BLaER1 (cell line): ENCODE data around the gene LRRC4C.
"Not testable (repeated sequence)": the region's sequence is repeated elsewhere in the genome, so short reads cannot be mapped to it uniquely, and the experiment has no call there.

Experiments
- H3K27ac ChIP-seq: shearing (Covaris generic); formaldehyde crosslinking; 2 replicates; pipeline ENCODE4 v1.8.1; 2022
- H3K27me3 ChIP-seq: shearing (Covaris generic); formaldehyde crosslinking; 2 replicates; pipeline ENCODE4 v1.8.1; 2022
- H3K36me3 ChIP-seq: shearing (Covaris generic); formaldehyde crosslinking; 2 replicates; pipeline ENCODE4 v1.8.1; 2022
- H3K4me1 ChIP-seq: shearing (Covaris generic); formaldehyde crosslinking; 2 replicates; pipeline ENCODE4 v1.8.1; 2022
- H3K4me2 ChIP-seq: shearing (Covaris generic); formaldehyde crosslinking; 2 replicates; pipeline ENCODE4 v1.8.1; 2022
- H3K4me3 ChIP-seq: shearing (Covaris generic); formaldehyde crosslinking; 2 replicates; pipeline ENCODE4 v1.8.1; 2022
- H3K9ac ChIP-seq: shearing (Covaris generic); formaldehyde crosslinking; 2 replicates; pipeline ENCODE4 v1.8.1; 2022
- H3K9me3 ChIP-seq: shearing (Covaris generic); formaldehyde crosslinking; 2 replicates; pipeline ENCODE4 v1.8.1; 2022
- H4K20me1 ChIP-seq: shearing (Covaris generic); formaldehyde crosslinking; 2 replicates; pipeline ENCODE4 v1.8.1; 2022
- Cebpa-rat ChIP-seq: shearing (Covaris generic); IDR thresholded peaks from 2 replicates; pipeline ENCODE4 v1.8.1; 2022

The LRRC4C gene

DNA sequence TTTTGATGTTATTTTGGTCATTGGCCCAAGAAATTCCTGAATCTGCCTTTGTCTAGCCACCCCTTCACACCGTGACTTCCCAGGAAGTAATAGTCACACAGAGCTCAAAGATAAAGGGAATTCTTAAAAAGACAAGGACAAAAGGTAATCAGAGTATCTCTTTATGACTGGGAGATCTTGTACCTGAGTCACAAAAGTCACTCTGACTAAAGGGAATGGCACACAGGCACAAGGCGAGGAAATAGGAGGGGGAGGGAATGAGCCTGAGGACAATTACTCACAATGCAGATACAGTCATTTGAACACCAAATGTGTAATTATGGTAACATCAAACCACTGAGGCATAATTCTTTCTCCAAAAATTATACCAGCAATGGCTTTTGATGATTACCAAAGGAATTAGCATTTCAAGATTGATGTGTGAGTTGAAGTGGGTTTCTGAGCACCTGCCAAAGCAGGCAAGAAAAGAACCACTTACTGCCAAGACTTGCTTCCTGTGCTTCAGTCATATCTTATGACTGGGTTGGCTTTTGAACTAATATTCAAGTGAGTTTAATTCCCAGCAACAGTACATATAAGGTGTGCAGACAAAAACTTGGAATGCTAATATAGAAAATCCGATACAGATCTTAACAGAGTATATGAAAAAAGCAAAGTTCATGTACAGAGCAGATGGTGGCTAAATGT lies 856.4 kb downstream of the LRRC4C start:
- Histone ChIP-seq H3K9me3 (peaks cover 20% of the 10 kb centered on the region), H3K27ac (no peak overlapping the region), H4K20me1 (no peaks in the 10 kb centered on the region), H3K36me3 (no peaks in the 10 kb centered on the region), H3K4me2 (no peak overlapping the region), H3K4me1 (no peaks in the 10 kb centered on the region), H3K27me3 (no peaks in the 10 kb centered on the region), H3K4me3 (no peak overlapping the region), H3K9ac (no peak overlapping the region)
- TF ChIP-seq Cebpa-rat: no peak

GRCh38 chr11:40597546-40598113 lies 861.8 kb downstream of the LRRC4C start:
- no peaks in the 10 kb centered on the region for H4K20me1 ChIP-seq
- TF ChIP-seq Cebpa-rat: no peak
- H3K9me3 ChIP-seq: no peaks in the 10 kb centered on the region
- no peak overlapping the region for H3K9ac ChIP-seq
- H3K4me1 ChIP-seq: no peaks in the 10 kb centered on the region
- no peaks in the 10 kb centered on the region for H3K27me3 ChIP-seq
- H3K4me3 ChIP-seq: no peak overlapping the region
- H3K36me3 ChIP-seq: no peaks in the 10 kb centered on the region
- no peak overlapping the region for H3K27ac ChIP-seq
- H3K4me2 ChIP-seq: no peak overlapping the region

- no peak overlapping the region for H3K27ac ChIP-seq
- H3K4me2 ChIP-seq: no peak overlapping the region
- H3K4me3 ChIP-seq: no peak overlapping the region
- H4K20me1 ChIP-seq: no peaks in the 10 kb centered on the region
- no peaks in the 10 kb centered on the region for H3K9me3 ChIP-seq
- no peak overlapping the region for H3K9ac ChIP-seq
- H3K4me1 ChIP-seq: no peaks in the 10 kb centered on the region
- H3K27me3 ChIP-seq: no peaks in the 10 kb centered on the region
- no peak for TF ChIP-seq Cebpa-rat
- H3K36me3 ChIP-seq: no peaks in the 10 kb centered on the region
Measured at GRCh38 chr11:40573254-40573891, 886.1 kb downstream of the LRRC4C start.

- Histone ChIP-seq H3K4me1 (no peaks in the 10 kb centered on the region), H3K4me2 (no peak overlapping the region), H3K9me3 (no peaks in the 10 kb centered on the region), H3K4me3 (no peak overlapping the region), H3K27me3 (no peaks in the 10 kb centered on the region), H3K9ac (no peak overlapping the region), H3K36me3 (no peaks in the 10 kb centered on the region), H3K27ac (no peak overlapping the region), H4K20me1 (no peaks in the 10 kb centered on the region)
- TF ChIP-seq Cebpa-rat: no peak
Measured at GRCh38 chr11:40569947-40570531, 889.4 kb downstream of the LRRC4C start.

DNA sequence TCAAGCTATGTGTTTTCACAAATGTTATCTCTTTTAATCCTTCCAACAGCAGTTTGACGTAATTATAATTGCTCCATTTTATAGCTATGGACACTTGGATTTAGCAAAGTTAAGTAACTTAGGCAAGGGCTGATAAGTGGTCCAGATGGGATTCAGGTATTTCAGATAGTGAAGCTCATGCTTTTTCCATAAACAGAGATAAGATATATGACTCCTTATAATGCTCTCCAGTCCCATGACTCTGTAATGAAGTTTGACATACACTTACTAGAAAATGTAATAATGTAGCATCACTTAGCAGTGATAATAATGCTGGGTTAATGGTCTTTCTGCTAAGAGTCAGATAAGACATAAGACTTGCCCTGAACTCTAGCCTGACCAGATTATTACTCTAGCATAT lies 892.1 kb downstream of the LRRC4C start:
- H4K20me1 ChIP-seq: no peaks in the 10 kb centered on the region
- H3K27ac ChIP-seq: no peak overlapping the region
- H3K4me1 ChIP-seq: no peaks in the 10 kb centered on the region
- no peaks in the 10 kb centered on the region for H3K27me3 ChIP-seq
- TF ChIP-seq Cebpa-rat: no peak
- no peak overlapping the region for H3K9ac ChIP-seq
- no peaks in the 10 kb centered on the region for H3K36me3 ChIP-seq
- H3K4me2 ChIP-seq: no peak overlapping the region
- no peaks in the 10 kb centered on the region for H3K9me3 ChIP-seq
- H3K4me3 ChIP-seq: no peak overlapping the region

DNA sequence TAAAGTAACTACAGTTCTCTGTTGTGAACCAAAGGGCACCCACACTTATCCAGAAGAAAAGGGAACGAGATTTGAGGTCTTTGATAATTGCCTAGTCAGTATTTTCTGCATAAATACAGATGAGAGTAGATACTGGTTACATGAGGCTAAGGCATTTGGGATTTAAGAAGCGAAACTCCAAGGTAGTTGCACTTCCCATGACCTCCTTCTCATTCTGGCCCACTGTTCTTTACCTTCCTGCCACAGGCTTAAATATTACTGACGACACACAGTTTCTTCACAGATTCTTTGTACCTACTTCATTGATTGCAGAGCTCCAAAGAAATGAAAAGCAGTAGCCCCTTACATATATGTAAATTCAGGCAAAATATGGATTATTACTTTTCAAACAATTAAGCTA lies 915.3 kb downstream of the LRRC4C start:
- Histone ChIP-seq H4K20me1 (no peaks in the 10 kb centered on the region), H3K27me3 (no peaks in the 10 kb centered on the region), H3K36me3 (no peaks in the 10 kb centered on the region), H3K27ac (no peak overlapping the region), H3K4me2 (no peak overlapping the region), H3K4me3 (no peak overlapping the region), H3K9ac (no peak overlapping the region), H3K9me3 (no peaks in the 10 kb centered on the region), H3K4me1 (no peaks in the 10 kb centered on the region)
- no peak for TF ChIP-seq Cebpa-rat

DNA sequence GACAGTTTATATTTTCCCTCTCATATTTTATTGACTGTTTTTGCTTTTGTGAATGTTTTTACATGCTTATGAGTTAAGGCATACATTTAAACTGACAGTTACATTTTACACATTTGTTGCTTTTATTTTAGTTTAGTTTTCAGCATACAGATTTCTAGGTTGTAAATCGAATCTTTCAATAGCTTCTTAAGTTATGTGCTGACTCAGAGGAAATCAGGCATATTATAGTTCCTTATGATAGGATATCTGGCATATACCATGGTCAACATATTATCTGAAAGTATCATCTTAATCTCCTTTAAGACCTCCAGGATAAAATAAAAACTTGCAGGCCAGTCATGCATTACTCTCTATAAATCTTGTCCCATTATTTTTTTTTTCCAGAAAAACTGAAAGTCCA lies 916.6 kb downstream of the LRRC4C start:
- Histone ChIP-seq H3K4me1 (no peaks in the 10 kb centered on the region), H3K27me3 (no peaks in the 10 kb centered on the region), H3K4me2 (no peak overlapping the region), H4K20me1 (no peaks in the 10 kb centered on the region), H3K9ac (no peak overlapping the region), H3K27ac (no peak overlapping the region), H3K4me3 (no peak overlapping the region), H3K9me3 (no peaks in the 10 kb centered on the region), H3K36me3 (no peaks in the 10 kb centered on the region)
- TF ChIP-seq Cebpa-rat: no peak

DNA sequence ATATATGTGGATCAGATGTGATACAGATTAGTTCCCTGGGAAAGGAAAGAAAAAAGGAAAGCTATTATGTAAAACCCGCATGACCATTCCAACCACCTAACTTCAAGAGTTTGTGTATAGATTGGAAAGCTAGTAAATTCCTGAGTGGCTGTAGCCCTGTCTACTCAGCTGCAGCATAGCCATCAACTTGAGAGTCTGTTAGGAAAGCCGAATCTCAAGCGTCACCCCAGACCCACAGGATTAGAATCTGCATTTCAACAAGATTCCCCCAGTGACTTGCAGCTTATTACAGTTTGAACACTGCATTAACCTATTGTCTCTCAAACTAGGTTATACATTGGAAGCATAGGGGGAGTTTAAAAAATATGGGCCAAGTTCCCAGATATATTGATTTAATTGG lies 921.7 kb downstream of the LRRC4C start:
- TF ChIP-seq Cebpa-rat: no peak
- H3K4me2 ChIP-seq: no peak overlapping the region

DNA sequence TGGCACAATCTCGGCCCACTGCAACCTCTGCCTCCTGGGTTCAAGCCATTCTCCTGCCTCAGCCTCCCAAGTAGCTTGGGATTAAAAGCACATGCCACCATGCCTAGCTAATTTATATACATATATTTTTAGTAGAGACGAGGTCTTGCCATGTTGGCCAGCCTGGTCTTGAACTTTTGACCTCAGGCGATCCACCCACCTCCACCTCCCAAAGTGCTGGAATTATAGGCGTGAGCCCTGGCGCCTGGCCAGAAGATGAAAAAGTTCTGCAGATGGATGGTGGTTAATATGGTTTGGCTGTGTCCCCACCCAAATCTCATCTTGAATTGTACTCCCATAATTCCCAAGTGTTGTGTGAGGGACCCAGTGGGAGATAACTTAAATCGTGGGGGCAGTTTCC lies 937.4 kb downstream of the LRRC4C start:
- H3K9ac ChIP-seq, H3K27me3 ChIP-seq, H3K4me1 ChIP-seq, H4K20me1 ChIP-seq, H3K9me3 ChIP-seq, H3K36me3 ChIP-seq, H3K4me3 ChIP-seq, H3K4me2 ChIP-seq, H3K27ac ChIP-seq: not testable (repeated sequence)

More for the DNA sequence above, 921.7 kb downstream of the LRRC4C start:
- no peaks in the 10 kb centered on the region for H3K4me1 ChIP-seq
- no peak overlapping the region for H3K4me3 ChIP-seq
- H4K20me1 ChIP-seq: no peaks in the 10 kb centered on the region
- H3K27me3 ChIP-seq: no peaks in the 10 kb centered on the region
- no peaks in the 10 kb centered on the region for H3K36me3 ChIP-seq
- H3K9ac ChIP-seq: no peak overlapping the region
- H3K27ac ChIP-seq: no peak overlapping the region
- no peaks in the 10 kb centered on the region for H3K9me3 ChIP-seq

DNA sequence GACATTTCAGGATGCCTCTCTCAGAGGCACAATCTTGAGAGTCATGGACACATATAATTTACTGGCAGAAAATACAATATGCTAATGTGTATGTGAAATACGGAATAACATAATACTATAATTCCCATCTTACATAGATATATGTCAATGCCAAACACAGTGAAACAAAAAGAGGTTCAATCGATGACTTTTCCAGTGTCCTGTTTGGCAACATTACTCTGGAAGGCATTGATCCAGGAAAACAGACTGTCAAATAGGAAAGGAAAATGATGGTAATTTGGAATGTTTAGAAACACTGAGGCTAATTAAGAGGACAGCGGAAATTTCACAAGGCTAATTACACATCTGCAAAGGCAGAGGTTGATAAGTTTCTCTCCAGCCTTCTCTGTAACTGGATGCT lies 942.3 kb downstream of the LRRC4C start:
- H3K4me3 ChIP-seq: no peak overlapping the region
- TF ChIP-seq Cebpa-rat: no peak
- H4K20me1 ChIP-seq: no peaks in the 10 kb centered on the region
- H3K9me3 ChIP-seq: peaks cover 2% of the 10 kb centered on the region; the same call in 1 of the 2 replicates
- no peaks in the 10 kb centered on the region for H3K36me3 ChIP-seq
- H3K27ac ChIP-seq: no peak overlapping the region
- H3K9ac ChIP-seq: no peak overlapping the region
- no peak overlapping the region for H3K4me2 ChIP-seq
- H3K27me3 ChIP-seq: no peaks in the 10 kb centered on the region
- no peaks in the 10 kb centered on the region for H3K4me1 ChIP-seq
